GM23248 (cell line): Measurements from ENCODE around the gene SLC8A1.

Experiments used
- EZH2 ChIP-seq: fragments of 200-600 bp; sonication (generic); IDR thresholded peaks from 2 replicates; pipeline ENCODE4 v1.6.1; 2018; ENCODE audit warnings: antibody characterized with exemption, mild to moderate bottlenecking; ENCODE audit not compliant: insufficient read depth, poor library complexity, severe bottlenecking
- EZH2phosphoT487 ChIP-seq: fragments of 200-600 bp; sonication (generic); IDR thresholded peaks from 2 replicates; pipeline ENCODE4 v1.6.1; 2018; ENCODE audit warnings: antibody characterized with exemption, moderate library complexity, mild to moderate bottlenecking, low read depth; ENCODE audit not compliant: insufficient read depth

DNA sequence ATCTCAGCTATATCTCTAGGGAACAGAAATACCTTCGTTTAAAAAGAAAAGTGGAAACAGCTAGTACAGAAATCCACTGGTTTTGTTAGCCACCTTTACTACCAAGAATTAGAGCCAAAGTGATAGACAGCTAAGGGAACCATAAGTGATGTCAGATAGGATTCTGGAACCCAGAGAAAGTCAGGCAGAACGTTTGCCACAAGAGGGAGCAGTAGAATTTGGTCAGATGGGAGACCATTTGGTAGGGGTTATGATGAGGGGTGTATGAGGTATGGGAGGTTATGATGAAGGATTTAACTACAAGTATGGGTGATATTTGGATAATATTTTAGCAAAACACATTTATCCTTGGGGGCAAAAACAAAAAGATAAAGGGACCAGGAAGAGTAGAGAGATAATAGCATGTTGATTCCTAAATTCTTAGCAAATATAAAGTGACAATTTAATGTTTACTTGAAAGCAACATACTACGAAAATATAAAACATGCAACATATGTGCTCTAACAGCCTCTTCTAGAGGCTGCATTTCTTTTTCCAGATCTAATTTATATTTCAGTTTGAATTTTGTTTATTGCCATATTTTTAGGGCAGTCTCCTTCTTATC is 3.3 kb downstream of the SLC8A1 start:
- TF ChIP-seq EZH2, result no peak
- no peak for TF ChIP-seq EZH2phosphoT487
